Transverse colon (tissue), 4 donors: Measurements from ENCODE around the gene TCTA. TPM values are rescaled to one million over a fixed set of nuclear protein-coding genes. Genes with fewer than 3 reads are reported as not detected.

Experiments used
- DNase-seq: peaks from one replicate; pipeline ENCODE4 v3.0.0-alpha.2; 2019
- H3K27ac ChIP-seq, 4 donors: fragments of 200-600 bp; sonication (generic); 2 replicates each; pipeline ENCODE4 v1.5.1; 2016 to 2018; ENCODE audit warnings: inconsistent platforms in 4 of 4
- H3K27me3 ChIP-seq: fragments of 200-600 bp; sonication (generic); 2 replicates; pipeline ENCODE4 v1.5.1; 2017; ENCODE audit warnings: inconsistent platforms
- H3K36me3 ChIP-seq, 4 donors: fragments of 200-600 bp; sonication (generic); 2 replicates each; pipeline ENCODE4 v1.5.1; 2017 to 2019; ENCODE audit warnings: inconsistent platforms in 4 of 4
- H3K4me1 ChIP-seq, 4 donors: fragments of 200-600 bp; sonication (generic); 2 replicates each; pipeline ENCODE4 v1.5.1; 2017 to 2020; ENCODE audit warnings: inconsistent platforms in 4 of 4
- H3K4me3 ChIP-seq, 4 donors: fragments of 200-600 bp; sonication (generic); 1 replicate in 1 of 4; 2 replicates in 3 of 4; pipeline versions ENCODE4 v1.5.1 to v1.6.1; 2017 to 2019; ENCODE audit warnings: inconsistent platforms in 4 of 4
- H3K9me3 ChIP-seq, 2 donors: fragments of 200-600 bp; sonication (generic); 2 replicates each; pipeline ENCODE4 v1.5.1; 2017 to 2019; ENCODE audit warnings: inconsistent platforms in 2 of 2
- EP300 ChIP-seq: sonication (generic); formaldehyde crosslinking; IDR thresholded peaks from one replicate; pipeline ENCODE4 v1.6.1; 2017; ENCODE audit warnings: antibody characterized with exemption, low read depth
- POLR2A ChIP-seq: fragments of 450-650 bp; IDR thresholded peaks from one replicate; pipeline ENCODE4 v1.6.1; 2016; ENCODE audit warnings: antibody characterized with exemption, mild to moderate bottlenecking, moderate library complexity
- POLR2AphosphoS5 ChIP-seq, 3 donors: sonication (generic); formaldehyde crosslinking; IDR thresholded peaks; one replicate each; pipeline ENCODE4 v1.6.1; 2016; ENCODE audit warnings: antibody characterized with exemption in 3 of 3
- WGBS, 2 donors: methylation state at CpG; one replicate each; pipeline ENCODE4 v1.1.5; 2018; ENCODE audit warnings: low coverage in 1 of 2; 5-methylcytosine and 5-hydroxymethylcytosine counted together
- in situ Hi-C, 4 donors: fragments of 200-750 bp; cut with MboI; loops; one replicate each; pipeline versions ENCODE4 v1.15.0 to v1.15.1; 2017; ENCODE audit warnings: low sequenced_read_pairs in 3 of 4, low pct_ligation_motif_present in 1 of 4, low pct_unique_long_range_greater_than_20kb in 1 of 4
- intact Hi-C: fragments of 100-400 bp; cut with DNase I; formaldehyde crosslinking; loops from one replicate; pipeline ENCODE4 v1.15.1; 2023; ENCODE audit warnings: low total_unique reads
- total RNA-seq, 4 donors: library from RNA; depleted of rRNA; stranded (reverse); fragments of >200 nt; gene quantifications; one replicate each; pipeline ENCODE4 v1.1.0, GENCODE V29; 2016
- TF ChIP-seq, protein P1 (sequence below), 5 experiments: fragments of 200-600 bp in 3 of 5; fragments of 450-650 bp in 2 of 5; sonication (generic) in 3 of 5; IDR thresholded peaks; 1 replicate in 2 of 5; 2 replicates in 3 of 5; pipeline ENCODE4 v1.5.1; 2016 to 2017; ENCODE audit warnings: antibody characterized with exemption in 5 of 5, inconsistent platforms in 3 of 5, mild to moderate bottlenecking in 2 of 5, moderate library complexity in 1 of 5

TCTA gene
- total RNA-seq, 4 donors from 2014 or later, result 7.8 to 59.8 (median 38.6) TPM

DNA sequence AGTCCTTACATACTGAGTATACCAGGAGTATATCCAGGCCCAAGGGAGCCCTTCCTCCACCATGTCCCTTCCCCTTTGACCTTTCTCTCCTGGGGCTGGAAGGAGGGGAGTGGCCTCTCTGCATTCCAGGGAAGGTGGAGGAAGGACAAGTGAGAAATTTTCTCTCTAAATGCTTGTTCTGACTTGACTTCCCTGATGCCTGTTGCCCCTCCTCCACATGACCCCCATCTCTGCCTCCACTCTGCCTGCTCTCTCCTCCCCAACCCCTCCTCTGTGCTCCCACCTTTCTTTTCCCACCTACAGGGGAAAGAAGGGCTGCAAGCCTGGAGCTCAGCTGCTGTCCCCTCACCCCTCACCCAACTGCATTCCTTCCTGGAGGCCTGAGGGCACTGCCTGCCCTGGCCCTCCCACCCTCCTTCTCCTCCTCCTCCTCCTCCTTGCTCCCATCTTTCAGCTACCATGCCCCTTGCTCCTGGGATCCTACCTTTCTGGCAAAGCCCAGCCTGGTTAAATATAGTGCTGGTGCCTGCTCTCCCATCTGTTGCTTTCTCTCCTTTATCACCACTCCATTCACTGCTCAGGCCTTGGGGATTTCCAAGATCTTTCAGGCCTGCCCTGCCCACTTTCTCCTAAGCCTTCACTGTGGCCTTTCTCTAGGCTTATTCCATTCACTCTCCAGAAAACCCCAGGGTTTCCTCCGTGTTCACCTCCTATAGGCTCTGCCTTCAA is 49.4 kb downstream of the TCTA start:
- no peak for DNase-seq
- in situ Hi-C loops, result no loop called here
- WGBS, 2 donors, result 0 to 38% methylated on average over 1 of the region's 1 CpG
- Histone ChIP-seq H3K27me3 (no peaks in the 10 kb centered on the region), H3K36me3 (no peaks in the 10 kb centered on the region), H3K4me3 (no peak overlapping the region), H3K4me1 (peaks cover 6 to 19% (median 10%) of the 10 kb centered on the region in 4 donors), H3K9me3 (no peaks in the 10 kb centered on the region), H3K27ac (peak overlapping the region; percentile 25 to 47 (median 29))
- TF ChIP-seq POLR2AphosphoS5 (IDR thresholded peaks at IDR 0.05), result no peak
- TF ChIP-seq, protein P1, sequence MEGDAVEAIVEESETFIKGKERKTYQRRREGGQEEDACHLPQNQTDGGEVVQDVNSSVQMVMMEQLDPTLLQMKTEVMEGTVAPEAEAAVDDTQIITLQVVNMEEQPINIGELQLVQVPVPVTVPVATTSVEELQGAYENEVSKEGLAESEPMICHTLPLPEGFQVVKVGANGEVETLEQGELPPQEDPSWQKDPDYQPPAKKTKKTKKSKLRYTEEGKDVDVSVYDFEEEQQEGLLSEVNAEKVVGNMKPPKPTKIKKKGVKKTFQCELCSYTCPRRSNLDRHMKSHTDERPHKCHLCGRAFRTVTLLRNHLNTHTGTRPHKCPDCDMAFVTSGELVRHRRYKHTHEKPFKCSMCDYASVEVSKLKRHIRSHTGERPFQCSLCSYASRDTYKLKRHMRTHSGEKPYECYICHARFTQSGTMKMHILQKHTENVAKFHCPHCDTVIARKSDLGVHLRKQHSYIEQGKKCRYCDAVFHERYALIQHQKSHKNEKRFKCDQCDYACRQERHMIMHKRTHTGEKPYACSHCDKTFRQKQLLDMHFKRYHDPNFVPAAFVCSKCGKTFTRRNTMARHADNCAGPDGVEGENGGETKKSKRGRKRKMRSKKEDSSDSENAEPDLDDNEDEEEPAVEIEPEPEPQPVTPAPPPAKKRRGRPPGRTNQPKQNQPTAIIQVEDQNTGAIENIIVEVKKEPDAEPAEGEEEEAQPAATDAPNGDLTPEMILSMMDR (IDR thresholded peaks at IDR 0.05), result no peak
- no peak for TF ChIP-seq POLR2A
- no peak for TF ChIP-seq EP300
- intact Hi-C loops, result no loop called here

GRCh38 chr3:49462222-49462621 is 50.0 kb downstream of the TCTA start:
- 50 to 68% methylated on average over 1 to 3 of the region's 3 CpGs for WGBS, 2 donors
- intact Hi-C loops, result no loop called here
- Histone ChIP-seq H3K27me3 (no peaks in the 10 kb centered on the region), H3K27ac (peak overlapping the region in 2 of 4 donors; percentile 33 to 47), H3K36me3 (no peaks in the 10 kb centered on the region), H3K9me3 (no peaks in the 10 kb centered on the region), H3K4me1 (peaks cover 6 to 19% (median 10%) of the 10 kb centered on the region in 4 donors), H3K4me3 (no peak overlapping the region)
- in situ Hi-C loops, result no loop called here
- TF ChIP-seq EP300 (no peak), POLR2AphosphoS5 (IDR thresholded peaks at IDR 0.05) (no peak), POLR2A (no peak)
- TF ChIP-seq, protein P1 (IDR thresholded peaks at IDR 0.05), result no peak
- DNase-seq, result no peak

GRCh38 chr3:49465270-49466034 is 53.2 kb downstream of the TCTA start:
- WGBS, 2 donors, result 82 to 94% methylated on average over 9 to 18 of the region's 18 CpGs
- DNase-seq, result no peak
- Histone ChIP-seq H3K4me3 (no peak overlapping the region), H3K27ac (peak overlapping the region in 3 of 4 donors; percentile 6 to 41 (median 10)), H3K9me3 (no peaks in the 10 kb centered on the region), H3K4me1 (peaks cover 17 to 36% (median 23%) of the 10 kb centered on the region in 4 donors), H3K27me3 (no peaks in the 10 kb centered on the region), H3K36me3 (no peaks in the 10 kb centered on the region)
- TF ChIP-seq, protein P1 (IDR thresholded peaks at IDR 0.05), result no peak
- no peak for TF ChIP-seq POLR2A
- no peak for TF ChIP-seq EP300
- TF ChIP-seq POLR2AphosphoS5 (IDR thresholded peaks at IDR 0.05), result no peak
- in situ Hi-C loops (no loop called here), intact Hi-C loops (no loop called here)

Other genes starting within 250 kb of the TCTA start
- gene CCDC71, start 246.1 kb upstream of the TCTA start, total RNA-seq, result 10 to 100 TPM; 26.2 to 33.9 (median 31.3) TPM
- 10 to 100 TPM in 2 of 4 donors, 1 to 10 TPM in 2; 4.5 to 23.5 (median 13.4) TPM for gene KLHDC8B, start 240.8 kb upstream of the TCTA start, total RNA-seq
- 10 to 100 TPM in 1 of 4 donors, 1 to 10 TPM in 3; 2.4 to 13.5 (median 5.3) TPM for gene C3orf62, start 135.2 kb upstream of the TCTA start, total RNA-seq
- gene USP4, start 72.4 kb upstream of the TCTA start, total RNA-seq, result 10 to 100 TPM; 11.1 to 39.6 (median 27.0) TPM
- 100 to 1,000 TPM; 155 to 485 (median 274) TPM for gene GPX1, start 54.1 kb upstream of the TCTA start, total RNA-seq
- 100 to 1,000 TPM; 302 to 526 (median 401) TPM for gene RHOA, start 447 bp upstream of the TCTA start, total RNA-seq
- 10 to 100 TPM; 13.5 to 58.3 (median 20.3) TPM for gene AMT, start 10.1 kb downstream of the TCTA start, total RNA-seq
- gene NICN1, start 16.9 kb downstream of the TCTA start, total RNA-seq, result 1 to 10 TPM in 3 of 4 donors, not detected in 1; 2.6 to 7.5 (median 5.7) TPM
- gene DAG1, start 57.8 kb downstream of the TCTA start, total RNA-seq, result 10 to 100 TPM; 53.7 to 90.1 (median 55.7) TPM
- under 1 TPM in 3 of 4 donors, not detected in 1; under 0.01 to 0.32 (median 0.27) TPM for gene BSN, start 142.1 kb downstream of the TCTA start, total RNA-seq